Sigmoid colon (tissue), 4 donors: ENCODE data around the gene P3H2.

ENCODE experiments used
- POLR2AphosphoS5 ChIP-seq, 4 donors: sonication (generic); formaldehyde crosslinking; IDR thresholded peaks; one replicate each; pipeline ENCODE4 v1.6.1; 2017; ENCODE audit warnings: antibody characterized with exemption in 4 of 4
- TF ChIP-seq, protein P1 (sequence below), 4 experiments: fragments of 450-650 bp in 3 of 4; fragments of 200-600 bp in 1 of 4; IDR thresholded peaks; one replicate each; pipeline ENCODE4 v1.5.1; 2016 to 2019; ENCODE audit warnings: antibody characterized with exemption in 4 of 4, mild to moderate bottlenecking in 3 of 4, moderate library complexity in 2 of 4

DNA sequence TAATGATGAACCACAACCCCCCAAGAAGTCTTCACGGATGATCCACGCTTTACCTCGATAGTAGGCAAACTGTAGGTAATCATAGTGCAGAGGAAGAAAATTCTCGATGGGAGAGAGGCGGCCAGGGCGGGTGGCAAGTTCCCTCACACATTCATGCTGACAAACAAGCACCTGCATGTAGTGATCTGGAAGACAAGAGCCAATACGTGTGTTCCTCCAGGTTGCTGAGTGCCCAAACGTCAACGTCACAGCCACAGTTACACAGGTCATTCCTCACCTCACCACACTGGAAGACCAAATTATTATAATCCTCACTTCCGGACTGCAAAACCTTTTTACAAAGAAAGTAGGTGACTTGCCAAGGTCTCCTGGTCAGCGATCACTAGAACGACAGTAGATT is 131.8 kb downstream of the P3H2 start:
- no peak for TF ChIP-seq POLR2AphosphoS5 (IDR thresholded peaks at IDR 0.05)
- TF ChIP-seq, protein P1, sequence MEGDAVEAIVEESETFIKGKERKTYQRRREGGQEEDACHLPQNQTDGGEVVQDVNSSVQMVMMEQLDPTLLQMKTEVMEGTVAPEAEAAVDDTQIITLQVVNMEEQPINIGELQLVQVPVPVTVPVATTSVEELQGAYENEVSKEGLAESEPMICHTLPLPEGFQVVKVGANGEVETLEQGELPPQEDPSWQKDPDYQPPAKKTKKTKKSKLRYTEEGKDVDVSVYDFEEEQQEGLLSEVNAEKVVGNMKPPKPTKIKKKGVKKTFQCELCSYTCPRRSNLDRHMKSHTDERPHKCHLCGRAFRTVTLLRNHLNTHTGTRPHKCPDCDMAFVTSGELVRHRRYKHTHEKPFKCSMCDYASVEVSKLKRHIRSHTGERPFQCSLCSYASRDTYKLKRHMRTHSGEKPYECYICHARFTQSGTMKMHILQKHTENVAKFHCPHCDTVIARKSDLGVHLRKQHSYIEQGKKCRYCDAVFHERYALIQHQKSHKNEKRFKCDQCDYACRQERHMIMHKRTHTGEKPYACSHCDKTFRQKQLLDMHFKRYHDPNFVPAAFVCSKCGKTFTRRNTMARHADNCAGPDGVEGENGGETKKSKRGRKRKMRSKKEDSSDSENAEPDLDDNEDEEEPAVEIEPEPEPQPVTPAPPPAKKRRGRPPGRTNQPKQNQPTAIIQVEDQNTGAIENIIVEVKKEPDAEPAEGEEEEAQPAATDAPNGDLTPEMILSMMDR (IDR thresholded peaks at IDR 0.05) = no peak
